PC-9 (cell line): Measurements from ENCODE around the gene AFG1L.

ENCODE experiments used
- EZH2 ChIP-seq: fragments of 200-600 bp; sonication (generic); IDR thresholded peaks from 2 replicates; pipeline ENCODE4 v1.8.0; 2017; ENCODE audit warnings: antibody characterized with exemption, low read depth
- TF ChIP-seq, protein P1 (sequence below): fragments of 200-600 bp; sonication (generic); conservative IDR thresholded peaks from 2 replicates; pipeline ENCODE4 v1.6.1; 2017; ENCODE audit warnings: mixed run types, antibody characterized with exemption, mild to moderate bottlenecking, moderate library complexity

DNA sequence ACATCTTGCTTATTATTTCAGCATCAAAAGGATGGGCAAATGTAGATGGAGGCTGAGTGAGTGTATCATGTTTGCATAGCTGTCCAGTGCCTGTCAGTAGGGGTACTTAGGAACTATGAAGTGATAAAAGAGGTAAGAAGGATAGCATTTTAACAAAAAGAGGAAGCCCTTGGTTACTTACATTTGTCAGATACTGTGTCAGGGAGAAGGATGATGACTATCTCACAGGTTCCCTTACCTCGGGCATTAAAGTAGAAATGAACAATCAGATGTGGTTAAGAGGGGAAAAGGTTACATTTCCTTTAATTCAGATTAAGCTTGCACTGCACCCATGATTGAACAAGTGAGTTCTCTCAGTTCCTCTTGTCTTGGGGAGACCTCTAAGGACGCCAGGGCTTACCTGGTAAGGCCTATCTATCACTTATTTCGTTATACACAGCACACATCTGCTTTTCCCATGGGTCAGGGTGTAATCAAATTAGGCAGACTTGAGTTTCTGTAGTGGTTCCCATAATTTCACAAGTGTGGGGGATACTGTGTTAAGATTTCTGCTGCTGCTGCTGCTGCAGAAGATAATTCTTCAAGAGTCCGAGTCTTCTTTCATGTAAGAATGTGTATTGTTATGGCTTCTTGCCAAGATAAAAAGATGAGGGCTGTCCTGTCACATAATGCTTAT lies 270.4 kb downstream of the AFG1L start:
- TF ChIP-seq, protein P1, sequence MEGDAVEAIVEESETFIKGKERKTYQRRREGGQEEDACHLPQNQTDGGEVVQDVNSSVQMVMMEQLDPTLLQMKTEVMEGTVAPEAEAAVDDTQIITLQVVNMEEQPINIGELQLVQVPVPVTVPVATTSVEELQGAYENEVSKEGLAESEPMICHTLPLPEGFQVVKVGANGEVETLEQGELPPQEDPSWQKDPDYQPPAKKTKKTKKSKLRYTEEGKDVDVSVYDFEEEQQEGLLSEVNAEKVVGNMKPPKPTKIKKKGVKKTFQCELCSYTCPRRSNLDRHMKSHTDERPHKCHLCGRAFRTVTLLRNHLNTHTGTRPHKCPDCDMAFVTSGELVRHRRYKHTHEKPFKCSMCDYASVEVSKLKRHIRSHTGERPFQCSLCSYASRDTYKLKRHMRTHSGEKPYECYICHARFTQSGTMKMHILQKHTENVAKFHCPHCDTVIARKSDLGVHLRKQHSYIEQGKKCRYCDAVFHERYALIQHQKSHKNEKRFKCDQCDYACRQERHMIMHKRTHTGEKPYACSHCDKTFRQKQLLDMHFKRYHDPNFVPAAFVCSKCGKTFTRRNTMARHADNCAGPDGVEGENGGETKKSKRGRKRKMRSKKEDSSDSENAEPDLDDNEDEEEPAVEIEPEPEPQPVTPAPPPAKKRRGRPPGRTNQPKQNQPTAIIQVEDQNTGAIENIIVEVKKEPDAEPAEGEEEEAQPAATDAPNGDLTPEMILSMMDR, result no peak
- TF ChIP-seq EZH2, result no peak
